Ishikawa (cell line): Measurements from ENCODE around the gene NUP37.

ENCODE experiments used
- CEBPB ChIP-seq: IDR thresholded peaks from 2 replicates; pipeline ENCODE4 v1.6.1; 2012
- CREB1 ChIP-seq: IDR thresholded peaks from 2 replicates; pipeline ENCODE4 v1.6.1; 2012; ENCODE audit warnings: low read depth
- EGR1 ChIP-seq: IDR thresholded peaks from 2 replicates; pipeline ENCODE4 v1.6.1; 2012
- EP300 ChIP-seq: IDR thresholded peaks from 2 replicates; pipeline ENCODE4 v1.6.1; 2012; ENCODE audit warnings: borderline replicate concordance
- FOXM1 ChIP-seq: IDR thresholded peaks from 2 replicates; pipeline ENCODE4 v1.6.1; 2012; ENCODE audit warnings: low read depth, borderline replicate concordance
- NFIC ChIP-seq: IDR thresholded peaks from 2 replicates; pipeline ENCODE4 v1.6.1; 2012
- RAD21 ChIP-seq: IDR thresholded peaks from 2 replicates; pipeline ENCODE4 v1.6.1; 2012; ENCODE audit warnings: low read depth
- TAF1 ChIP-seq: IDR thresholded peaks from 2 replicates; pipeline ENCODE4 v1.6.1; 2012; ENCODE audit warnings: low read depth, mild to moderate bottlenecking
- TCF12 ChIP-seq: IDR thresholded peaks from 2 replicates; pipeline ENCODE4 v1.6.1; 2012; ENCODE audit warnings: low read depth
- TEAD4 ChIP-seq: IDR thresholded peaks from 2 replicates; pipeline ENCODE4 v1.6.1; 2012
- YY1 ChIP-seq: IDR thresholded peaks from 2 replicates; pipeline ENCODE4 v1.6.1; 2012; ENCODE audit warnings: low read depth
- TF ChIP-seq, protein P1 (sequence below): IDR thresholded peaks from 2 replicates; pipeline ENCODE4 v1.6.1; 2012
- TF ChIP-seq, protein P2 (sequence below): IDR thresholded peaks from 2 replicates; pipeline ENCODE4 v1.6.1; 2012; ENCODE audit warnings: low read depth, mild to moderate bottlenecking
- TF ChIP-seq, protein P3 (sequence below): IDR thresholded peaks from 2 replicates; pipeline ENCODE4 v1.6.1; 2012

DNA sequence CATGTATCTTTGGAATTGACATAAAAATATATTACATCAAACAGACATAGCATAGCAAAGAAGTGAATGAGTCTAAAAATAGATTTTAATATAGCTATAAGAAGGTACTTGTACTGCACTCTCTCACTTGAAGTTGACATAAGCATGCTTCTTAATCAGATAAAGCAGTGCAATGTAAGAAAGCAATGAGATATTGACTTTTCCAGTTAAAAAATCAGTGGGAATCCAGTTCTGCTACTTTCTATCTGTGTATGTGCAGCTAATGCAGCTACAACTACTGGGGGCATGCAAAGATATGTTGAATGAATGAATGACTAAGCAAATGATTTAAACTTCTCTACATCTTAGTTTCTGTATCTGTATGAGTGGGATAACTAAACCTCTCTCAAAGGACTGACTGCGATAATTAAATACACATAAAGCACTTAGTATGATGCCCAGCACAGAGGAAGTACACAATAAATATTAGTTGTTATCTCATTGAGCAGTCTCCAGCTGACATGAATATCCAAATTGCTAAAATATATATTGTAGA is 68.4 kb downstream of the NUP37 start:
- TF ChIP-seq CEBPB (no peak), TEAD4 (no peak), TAF1 (no peak), CREB1 (no peak), RAD21 (no peak), EP300 (no peak), FOXM1 (no peak), YY1 (no peak), TCF12 (no peak), NFIC (no peak), EGR1 (no peak)
- TF ChIP-seq, protein P1, sequence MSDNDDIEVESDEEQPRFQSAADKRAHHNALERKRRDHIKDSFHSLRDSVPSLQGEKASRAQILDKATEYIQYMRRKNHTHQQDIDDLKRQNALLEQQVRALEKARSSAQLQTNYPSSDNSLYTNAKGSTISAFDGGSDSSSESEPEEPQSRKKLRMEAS, result no peak
- TF ChIP-seq, protein P2, sequence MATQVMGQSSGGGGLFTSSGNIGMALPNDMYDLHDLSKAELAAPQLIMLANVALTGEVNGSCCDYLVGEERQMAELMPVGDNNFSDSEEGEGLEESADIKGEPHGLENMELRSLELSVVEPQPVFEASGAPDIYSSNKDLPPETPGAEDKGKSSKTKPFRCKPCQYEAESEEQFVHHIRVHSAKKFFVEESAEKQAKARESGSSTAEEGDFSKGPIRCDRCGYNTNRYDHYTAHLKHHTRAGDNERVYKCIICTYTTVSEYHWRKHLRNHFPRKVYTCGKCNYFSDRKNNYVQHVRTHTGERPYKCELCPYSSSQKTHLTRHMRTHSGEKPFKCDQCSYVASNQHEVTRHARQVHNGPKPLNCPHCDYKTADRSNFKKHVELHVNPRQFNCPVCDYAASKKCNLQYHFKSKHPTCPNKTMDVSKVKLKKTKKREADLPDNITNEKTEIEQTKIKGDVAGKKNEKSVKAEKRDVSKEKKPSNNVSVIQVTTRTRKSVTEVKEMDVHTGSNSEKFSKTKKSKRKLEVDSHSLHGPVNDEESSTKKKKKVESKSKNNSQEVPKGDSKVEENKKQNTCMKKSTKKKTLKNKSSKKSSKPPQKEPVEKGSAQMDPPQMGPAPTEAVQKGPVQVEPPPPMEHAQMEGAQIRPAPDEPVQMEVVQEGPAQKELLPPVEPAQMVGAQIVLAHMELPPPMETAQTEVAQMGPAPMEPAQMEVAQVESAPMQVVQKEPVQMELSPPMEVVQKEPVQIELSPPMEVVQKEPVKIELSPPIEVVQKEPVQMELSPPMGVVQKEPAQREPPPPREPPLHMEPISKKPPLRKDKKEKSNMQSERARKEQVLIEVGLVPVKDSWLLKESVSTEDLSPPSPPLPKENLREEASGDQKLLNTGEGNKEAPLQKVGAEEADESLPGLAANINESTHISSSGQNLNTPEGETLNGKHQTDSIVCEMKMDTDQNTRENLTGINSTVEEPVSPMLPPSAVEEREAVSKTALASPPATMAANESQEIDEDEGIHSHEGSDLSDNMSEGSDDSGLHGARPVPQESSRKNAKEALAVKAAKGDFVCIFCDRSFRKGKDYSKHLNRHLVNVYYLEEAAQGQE, result no peak
- TF ChIP-seq, protein P3, sequence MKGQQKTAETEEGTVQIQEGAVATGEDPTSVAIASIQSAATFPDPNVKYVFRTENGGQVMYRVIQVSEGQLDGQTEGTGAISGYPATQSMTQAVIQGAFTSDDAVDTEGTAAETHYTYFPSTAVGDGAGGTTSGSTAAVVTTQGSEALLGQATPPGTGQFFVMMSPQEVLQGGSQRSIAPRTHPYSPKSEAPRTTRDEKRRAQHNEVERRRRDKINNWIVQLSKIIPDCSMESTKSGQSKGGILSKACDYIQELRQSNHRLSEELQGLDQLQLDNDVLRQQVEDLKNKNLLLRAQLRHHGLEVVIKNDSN, result no peak
